ENCODE data around the gene SEZ6L2. TPM values are rescaled to one million over a fixed set of nuclear protein-coding genes. Genes with fewer than 3 reads are reported as not detected.

SEZ6L2 gene
- total and polyA plus RNA-seq, 2 of the 8 experiments (the other 6 are each of a cell fraction or from before 2014, with no cell fraction given) = 43.5 to 47.7 TPM

- TF ChIP-seq SIRT6 (IDR thresholded peaks at IDR 0.05; ENCODE audit: low read length) = no peak
- TF ChIP-seq NANOG (IDR thresholded peaks at IDR 0.05; ENCODE audit: insufficient read depth, low read depth, low read length, poor library complexity, severe bottlenecking) = no peak
- no peak for TF ChIP-seq NRF1 (IDR thresholded peaks at IDR 0.05; ENCODE audit: low read depth, low read length)
- TF ChIP-seq CHD1 (IDR thresholded peaks at IDR 0.05; ENCODE audit: low read depth, low read length) = no peak
These were observed 44.7 kb downstream of the SEZ6L2 start (continued) for GRCh38 chr16:29854520-29855100.
